Measurements from ENCODE around the gene IGSF6.

The IGSF6 gene

GRCh38 chr16:21614896-21615295 lies 37.5 kb downstream of the IGSF6 start:
- Histone ChIP-seq H3K4me3 (ENCODE audit: low read depth in 1 of 2, low read length in 1 of 2) (no peak overlapping the region), H3K27ac (no peak overlapping the region), H3K9me3 (no peaks in the 10 kb centered on the region), H3K36me3 (peaks cover 14% of the 10 kb centered on the region), H3K27me3 (no peaks in the 10 kb centered on the region), H3K4me1 (ENCODE audit: control insufficient read depth in 1 of 2, insufficient read depth in 1 of 2, low read depth in 1 of 2, low read length in 1 of 2) (peaks cover 66 to 75% of the 10 kb centered on the region in 2 experiments)
- no peak for TF ChIP-seq CTCF (IDR thresholded peaks at IDR 0.05)

- Histone ChIP-seq H3K9me3 (no peaks in the 10 kb centered on the region), H3K4me1 (ENCODE audit: control insufficient read depth in 1 of 2, insufficient read depth in 1 of 2, low read depth in 1 of 2, low read length in 1 of 2) (peaks cover 74 to 86% of the 10 kb centered on the region in 2 experiments), H3K27ac (peak overlapping the region; percentile 48), H3K27me3 (no peaks in the 10 kb centered on the region), H3K36me3 (peaks cover 7% of the 10 kb centered on the region), H3K4me3 (ENCODE audit: low read depth in 1 of 2, low read length in 1 of 2) (no peak overlapping the region)
- TF ChIP-seq CTCF (IDR thresholded peaks at IDR 0.05) = no peak
These were observed 38.6 kb downstream of the IGSF6 start for GRCh38 chr16:21613781-21614180.

- TF ChIP-seq CTCF (IDR thresholded peaks at IDR 0.05) = no peak
- H3K36me3 ChIP-seq = peaks cover 3% of the 10 kb centered on the region
- no peaks in the 10 kb centered on the region for H3K9me3 ChIP-seq
- H3K27me3 ChIP-seq = no peaks in the 10 kb centered on the region
- H3K4me1 ChIP-seq (ENCODE audit: control insufficient read depth in 1 of 2, insufficient read depth in 1 of 2, low read depth in 1 of 2, low read length in 1 of 2) = peaks cover 78 to 90% of the 10 kb centered on the region in 2 experiments
- H3K27ac ChIP-seq = peak overlapping the region; percentile 85
- H3K4me3 ChIP-seq (ENCODE audit: low read depth in 1 of 2, low read length in 1 of 2) = no peak overlapping the region
These were observed 39.0 kb downstream of the IGSF6 start for GRCh38 chr16:21613361-21613760.

GRCh38 chr16:21611556-21612384 lies 40.6 kb downstream of the IGSF6 start:
- Histone ChIP-seq H3K4me3 (ENCODE audit: low read depth in 1 of 2, low read length in 1 of 2) (peak overlapping the region; percentile 48 to 62), H3K27me3 (no peaks in the 10 kb centered on the region), H3K27ac (peak overlapping the region; percentile 85), H3K9me3 (no peaks in the 10 kb centered on the region), H3K4me1 (ENCODE audit: control insufficient read depth in 1 of 2, insufficient read depth in 1 of 2, low read depth in 1 of 2, low read length in 1 of 2) (peaks cover 94 to 100% of the 10 kb centered on the region in 2 experiments), H3K36me3 (no peaks in the 10 kb centered on the region)
- TF ChIP-seq CTCF (IDR thresholded peaks at IDR 0.05) = no peak

GRCh38 chr16:21611198-21611555 lies 41.2 kb downstream of the IGSF6 start:
- Histone ChIP-seq H3K27me3 (no peaks in the 10 kb centered on the region), H3K9me3 (no peaks in the 10 kb centered on the region), H3K36me3 (no peaks in the 10 kb centered on the region), H3K4me1 (ENCODE audit: control insufficient read depth in 1 of 2, insufficient read depth in 1 of 2, low read depth in 1 of 2, low read length in 1 of 2) (peaks cover 98 to 100% of the 10 kb centered on the region in 2 experiments), H3K27ac (peak overlapping the region; percentile 85), H3K4me3 (ENCODE audit: low read depth in 1 of 2, low read length in 1 of 2) (peak overlapping the region; percentile 48 to 62)
- no peak for TF ChIP-seq CTCF (IDR thresholded peaks at IDR 0.05)

All from neutrophil (primary cell).